Endothelial cell of umbilical vein (primary cell): ENCODE data around the gene LCOR. TPM values are rescaled to one million over a fixed set of nuclear protein-coding genes. Genes with fewer than 3 reads are reported as not detected.

Experiments
- BruUV-seq: library from RNA; stranded (reverse); fragments of 400-500 nt; replicated peaks from 2 replicates; lab custom pipeline; 2021; lab: Mats Ljungman, UMichigan
- CTCF ChIA-PET: fragments of 300-600, 350-600 bp; sonication (Branson Sonifier 250); formaldehyde crosslinking; loops from one replicate; lab custom pipeline; 2021; ENCODE audit warnings: antibody characterized with exemption, inconsistent platforms; lab: Charles Lee
- POLR2A ChIA-PET: fragments of 300-600, 350-600 bp; sonication (Branson Sonifier 250); formaldehyde crosslinking; loops from one replicate; lab custom pipeline; 2021; ENCODE audit warnings: antibody characterized with exemption, inconsistent platforms; lab: Charles Lee
- DNase-seq: peaks from one replicate; pipeline ENCODE4 v3.0.0-alpha.2; 2011; ENCODE audit warnings: low read depth, low spot score
- FAIRE-seq: peaks from 2 replicates; lab custom pipeline; 2011; peaks lifted over from hg19 to GRCh38; lab: Jason Lieb, UNC
- H2AFZ ChIP-seq: 2 replicates; pipeline ENCODE4 v1.6.0; 2012; ENCODE audit warnings: low read depth, low read length, control low read depth, inconsistent platforms
- H3K27ac ChIP-seq: 2 replicates; pipeline ENCODE4 v1.5.1; 2011; ENCODE audit warnings: low read depth, mild to moderate bottlenecking, control low read depth, low read length, moderate library complexity; ENCODE audit not compliant: insufficient read depth
- H3K27me3 ChIP-seq, 2 experiments: 2 replicates each; pipeline versions ENCODE4 v1.6.0 to v1.6.1; 2011; ENCODE audit warnings: low read length in 2 of 2, mixed read lengths in 1 of 2; ENCODE audit not compliant: control insufficient read depth in 2 of 2, insufficient read depth in 2 of 2
- H3K36me3 ChIP-seq, 2 experiments: 2 replicates in 1 of 2; 3 replicates in 1 of 2; pipeline ENCODE4 v1.5.1; 2011; ENCODE audit warnings: low read length in 2 of 2, mild to moderate bottlenecking in 1 of 2, moderate library complexity in 1 of 2; ENCODE audit not compliant: control insufficient read depth in 2 of 2, insufficient read depth in 2 of 2; ENCODE audit errors: extremely low read depth in 1 of 2
- H3K4me1 ChIP-seq: 3 replicates; pipeline ENCODE4 v1.5.1; 2011; ENCODE audit warnings: mild to moderate bottlenecking, low read length; ENCODE audit not compliant: control insufficient read depth, insufficient read depth; ENCODE audit errors: extremely low read depth
- H3K4me2 ChIP-seq: 2 replicates; pipeline ENCODE4 v1.6.1; 2011; ENCODE audit warnings: low read length, control low read depth, mixed read lengths; ENCODE audit not compliant: insufficient read depth
- H3K4me3 ChIP-seq, 3 experiments: fragments of 200-600 bp in 1 of 3; sonication (generic), shearing (Covaris generic) in 1 of 3; replicated peaks in 1 of 3; 2 replicates each; pipeline ENCODE4 v1.5.1; 2011 to 2016; ENCODE audit warnings: control low read depth in 3 of 3, low read length in 3 of 3, mild to moderate bottlenecking in 2 of 3, inconsistent platforms in 1 of 3, low read depth in 1 of 3, moderate library complexity in 1 of 3; ENCODE audit not compliant: insufficient read depth in 1 of 3
- H3K79me2 ChIP-seq: 2 replicates; pipeline ENCODE4 v1.6.0; 2012; ENCODE audit warnings: low read length, inconsistent platforms; ENCODE audit not compliant: control insufficient read depth, insufficient read depth
- H3K9ac ChIP-seq: replicated peaks from 2 replicates; pipeline ENCODE3; 2011; ENCODE audit warnings: low read length, control low read depth; ENCODE audit not compliant: insufficient read depth; ENCODE audit errors: extremely low read depth
- H3K9me1 ChIP-seq: replicated peaks from 3 replicates; pipeline ENCODE4 v1.6.0; 2011; ENCODE audit warnings: mild to moderate bottlenecking, low read length; ENCODE audit not compliant: control insufficient read depth, insufficient read depth; ENCODE audit errors: extremely low read depth
- H3K9me3 ChIP-seq: replicated peaks from 2 replicates; pipeline ENCODE4 v1.5.1; 2012; ENCODE audit warnings: low read length, inconsistent platforms; ENCODE audit not compliant: control insufficient read depth, insufficient read depth
- H4K20me1 ChIP-seq: replicated peaks from 2 replicates; pipeline ENCODE3; 2011; ENCODE audit warnings: mild to moderate bottlenecking, low read length; ENCODE audit not compliant: control insufficient read depth, insufficient read depth; ENCODE audit errors: extremely low read depth
- CTCF ChIP-seq, 2 donors: IDR thresholded peaks; 1 replicate in 1 of 2; 2 replicates in 1 of 2; pipeline ENCODE4 v1.5.1; 2011; ENCODE audit warnings: low read length in 2 of 2, mild to moderate bottlenecking in 2 of 2, moderate library complexity in 2 of 2, control low read depth in 1 of 2, inconsistent platforms in 1 of 2, low read depth in 1 of 2; ENCODE audit not compliant: insufficient read depth in 1 of 2; ENCODE audit errors: extremely low read depth in 1 of 2
- EZH2 ChIP-seq: IDR thresholded peaks from 2 replicates; pipeline ENCODE4 v1.6.1; 2012; ENCODE audit warnings: borderline replicate concordance, low read depth, mild to moderate bottlenecking, moderate library complexity, low read length, inconsistent platforms; ENCODE audit not compliant: severe bottlenecking
- FOS ChIP-seq: IDR thresholded peaks from 2 replicates; pipeline ENCODE4 v1.6.1; 2011; ENCODE audit warnings: mild to moderate bottlenecking, low read length, moderate library complexity, borderline replicate concordance; ENCODE audit not compliant: insufficient read depth
- GATA2 ChIP-seq: IDR thresholded peaks from 2 replicates; pipeline ENCODE4 v1.7.0; 2011; ENCODE audit warnings: low read depth, mild to moderate bottlenecking, moderate library complexity, mixed read lengths, low read length; ENCODE audit not compliant: insufficient read length, insufficient read depth
- JUN ChIP-seq: IDR thresholded peaks from 2 replicates; pipeline ENCODE4 v1.6.1; 2011; ENCODE audit warnings: borderline replicate concordance, low read depth; ENCODE audit not compliant: insufficient read length, insufficient read depth
- MYC ChIP-seq: IDR thresholded peaks from one replicate; pipeline ENCODE4 v1.6.1; 2011; ENCODE audit warnings: mild to moderate bottlenecking, low read depth, low read length
- POLR2A ChIP-seq: IDR thresholded peaks from 2 replicates; pipeline ENCODE4 v1.6.1; 2012; ENCODE audit warnings: low read depth, mild to moderate bottlenecking, control low read depth, low read length
- POLR2AphosphoS5 ChIP-seq: IDR thresholded peaks from 2 replicates; pipeline ENCODE4 v1.6.1; 2012; ENCODE audit warnings: low read depth, mild to moderate bottlenecking, control low read depth, low read length, moderate library complexity; ENCODE audit not compliant: insufficient read depth
- dilution Hi-C: fragments of 300-500 bp; cut with MboI; formaldehyde crosslinking; loops from one replicate; pipeline ENCODE4 v1.15.0; 2019; ENCODE audit warnings: low sequenced_read_pairs; ENCODE audit not compliant: extremely low pct_ligation_motif_present
- intact Hi-C: fragments of 100-400 bp; cut with micrococcal nuclease; formaldehyde crosslinking; loops from one replicate; pipeline ENCODE4 v1.10.0; 2022
- polyA plus RNA-seq, 4 experiments: library from polyadenylated mRNA; depleted of rRNA in 3 of 4; stranded (reverse) in 3 of 4; unstranded in 1 of 4; fragments of >200 nt; gene quantifications; 2 replicates each; pipeline versions ENCODE4 v1.2.1 to v1.2.3, GENCODE V29; 2011 to 2012; ENCODE audit warnings: missing spikeins in 1 of 4
- total RNA-seq: library from RNA; stranded (reverse); gene quantifications from 2 replicates; pipeline ENCODE4 v1.2.3, GENCODE V29; 2021
- TF ChIP-seq, protein P1 (sequence below): IDR thresholded peaks from 2 replicates; pipeline ENCODE4 v1.6.1; 2011; ENCODE audit not compliant: insufficient read depth, insufficient read length

LCOR gene
- total and polyA plus RNA-seq, 2 donors (not counting 3 experiments of a cell fraction or from before 2014, with no cell fraction given) = 11.6 to 39.0 TPM

DNA sequence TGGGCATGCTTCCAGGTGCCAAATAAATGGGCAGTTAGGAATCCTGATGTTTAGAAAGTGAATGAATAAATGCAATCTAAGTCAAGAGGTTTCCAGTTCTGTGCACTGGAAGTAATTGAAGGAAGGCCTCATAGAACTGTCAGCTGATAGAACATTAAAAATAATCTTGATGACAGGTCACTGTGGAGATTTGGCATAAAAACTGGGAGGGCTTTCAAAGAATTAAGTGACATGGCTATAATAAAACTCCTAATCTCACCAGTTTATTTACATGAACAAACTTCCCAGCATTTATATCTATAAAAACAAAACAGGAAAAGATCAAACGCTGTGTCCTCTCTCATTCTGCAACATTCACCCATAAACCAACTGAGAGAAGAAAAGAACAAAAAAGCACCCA is 183.1 kb downstream of the LCOR start:
- intact Hi-C loops = no loop called here
- H3K4me2 ChIP-seq = no peak overlapping the region
- H3K27me3 ChIP-seq = no peaks in the 10 kb centered on the region
- H3K36me3 ChIP-seq = no peaks in the 10 kb centered on the region
- TF ChIP-seq POLR2AphosphoS5 = no peak
- TF ChIP-seq POLR2A = no peak
- no peak for TF ChIP-seq MYC
- TF ChIP-seq FOS = no peak
- TF ChIP-seq EZH2 = no peak
- TF ChIP-seq GATA2 = no peak
- TF ChIP-seq, protein P1, sequence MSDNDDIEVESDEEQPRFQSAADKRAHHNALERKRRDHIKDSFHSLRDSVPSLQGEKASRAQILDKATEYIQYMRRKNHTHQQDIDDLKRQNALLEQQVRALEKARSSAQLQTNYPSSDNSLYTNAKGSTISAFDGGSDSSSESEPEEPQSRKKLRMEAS = no peak
- no peak for TF ChIP-seq JUN
- no peak for TF ChIP-seq CTCF (IDR thresholded peaks at IDR 0.05; ENCODE audit: extremely low read depth in 1 of 2, insufficient read depth in 1 of 2, low read depth in 1 of 2, low read length in 2 of 2)
- BruUV-seq = no TSS peak
- FAIRE-seq = no peak
- no peak overlapping the region for H2AFZ ChIP-seq
- DNase-seq = no peak
- no peaks in the 10 kb centered on the region for H3K79me2 ChIP-seq
- ChIA-PET CTCF (interaction anchor here (3.5 kb wide), 1 partner anchor 10 kb away, joined by 22 read pairs; no protein-coding TSS in a partner anchor), POLR2A (no interaction called here)
- H4K20me1 ChIP-seq = no peaks in the 10 kb centered on the region
- H3K27ac ChIP-seq = no peak overlapping the region
- H3K4me3 ChIP-seq = no peak overlapping the region
- H3K9me1 ChIP-seq = no peaks in the 10 kb centered on the region
- dilution Hi-C loops = no loop called here
- H3K9ac ChIP-seq = no peak overlapping the region
- no peaks in the 10 kb centered on the region for H3K9me3 ChIP-seq
- no peaks in the 10 kb centered on the region for H3K4me1 ChIP-seq
